NCI-H82 treated with DMSO at 0.1 percent for 48 hours (cell line): Measurements from ENCODE around the gene GRXCR2.
A peak's percentile ranks its signal among the peaks of the same experiment; 100 is the strongest.
"Not testable (repeated sequence)": the region's sequence is repeated elsewhere in the genome, so short reads cannot be mapped to it uniquely, and the experiment has no call there.

Experiments used
- DNase-seq: peaks from one replicate; lab custom pipeline; 2025; ENCODE audit not compliant: unreplicated experiment; lab: John Stamatoyannopoulos, UW

Gene GRXCR2

DNA sequence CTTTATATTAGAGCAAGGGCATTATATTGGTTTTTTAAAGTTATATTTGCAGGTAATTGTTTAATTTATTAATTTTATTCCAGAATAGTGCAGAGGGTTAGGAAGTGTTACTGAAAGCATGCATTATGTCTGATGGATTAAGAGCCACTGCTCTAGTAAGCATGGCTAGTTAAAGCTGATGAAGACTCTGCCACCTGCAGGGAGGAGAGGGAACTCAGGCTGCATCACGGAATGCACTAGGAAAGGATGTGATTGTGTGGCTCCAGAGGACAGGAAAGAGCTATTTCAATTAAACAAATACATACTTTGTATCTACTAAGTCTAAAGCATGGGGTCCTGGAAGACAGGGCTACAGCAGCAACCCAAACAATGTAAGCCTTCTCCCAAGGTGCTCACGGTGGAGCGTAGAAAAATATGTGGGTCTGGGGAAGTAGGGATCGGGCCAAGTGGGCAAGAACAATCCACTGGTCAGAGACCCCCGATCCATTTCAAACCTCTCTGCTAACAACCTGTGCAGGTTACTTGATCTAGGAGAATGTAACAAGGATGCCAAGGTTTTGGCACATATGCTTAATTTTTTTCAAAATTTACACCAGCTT, 15.3 kb upstream of the GRXCR2 start:
- peak; percentile 49 for DNase-seq

DNA sequence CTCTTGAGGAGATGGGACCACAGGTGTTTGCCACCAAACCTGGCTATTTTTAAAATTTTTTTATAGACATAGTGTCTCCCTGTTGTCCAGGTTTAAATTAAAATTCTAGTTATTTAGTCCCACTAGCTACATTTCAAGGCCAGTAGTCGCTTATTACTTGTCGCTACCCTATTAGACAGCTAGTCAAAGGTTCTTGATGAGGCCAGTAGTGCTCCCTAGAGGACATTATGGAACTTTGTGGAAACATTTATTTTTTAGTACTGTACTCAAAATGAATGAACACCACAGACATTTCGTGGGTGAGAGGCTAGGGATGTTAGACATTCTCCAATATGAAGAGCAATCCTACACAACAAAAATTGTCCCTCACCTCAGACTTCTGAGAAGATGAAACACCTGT, 14.4 kb upstream of the GRXCR2 start:
- DNase-seq, result no peak

- DNase-seq, result no peak
Measured at GRCh38 chr5:145874765-145875164, 2.0 kb upstream of the GRXCR2 start.

DNA sequence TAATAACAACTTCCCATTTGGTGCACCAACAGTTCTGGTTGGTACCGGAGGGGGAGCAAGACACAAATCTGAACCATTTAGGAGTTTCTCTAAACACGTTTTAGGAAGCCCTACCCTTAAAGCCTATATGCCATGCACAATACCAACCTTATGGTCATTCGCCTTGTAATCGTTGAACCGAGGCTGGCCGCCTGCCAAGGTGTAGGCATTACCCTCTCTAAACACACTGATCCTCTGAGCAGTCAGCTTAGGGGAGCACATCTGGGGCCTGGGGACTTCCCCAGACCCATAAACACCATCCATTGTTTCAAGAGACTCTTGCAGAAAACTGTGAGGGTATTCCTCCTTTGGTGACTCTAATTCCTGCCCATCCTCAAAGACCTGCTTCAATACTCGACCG, 328 bp downstream of the GRXCR2 start:
- peak; percentile 75 for DNase-seq

- no peak for DNase-seq
Measured at GRCh38 chr5:145869753-145870152, 3.1 kb downstream of the GRXCR2 start.

DNA sequence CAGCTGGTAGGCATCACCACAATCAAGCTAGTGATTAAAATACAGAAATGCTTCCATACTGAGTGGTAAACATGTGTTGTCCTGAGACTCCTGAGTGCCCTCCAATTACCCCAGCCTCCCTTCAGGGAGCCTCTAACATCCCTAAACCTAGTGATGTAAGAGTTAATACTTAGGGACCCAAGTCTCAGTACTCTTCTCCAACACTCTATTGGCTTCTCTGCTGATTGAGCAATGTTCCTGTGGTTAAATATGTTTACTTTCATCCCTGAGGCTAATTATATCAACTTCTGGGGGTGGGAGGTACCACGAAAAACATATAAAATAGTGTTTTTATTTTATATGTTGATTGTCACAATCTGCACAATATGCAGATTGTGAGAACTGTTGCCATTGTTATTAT, 5.0 kb downstream of the GRXCR2 start:
- no peak for DNase-seq

GRCh38 chr5:145864432-145864831, 8.4 kb downstream of the GRXCR2 start:
- not testable (repeated sequence) for DNase-seq

- DNase-seq, result no peak
Measured at GRCh38 chr5:145863003-145863402, 9.8 kb downstream of the GRXCR2 start.

DNA sequence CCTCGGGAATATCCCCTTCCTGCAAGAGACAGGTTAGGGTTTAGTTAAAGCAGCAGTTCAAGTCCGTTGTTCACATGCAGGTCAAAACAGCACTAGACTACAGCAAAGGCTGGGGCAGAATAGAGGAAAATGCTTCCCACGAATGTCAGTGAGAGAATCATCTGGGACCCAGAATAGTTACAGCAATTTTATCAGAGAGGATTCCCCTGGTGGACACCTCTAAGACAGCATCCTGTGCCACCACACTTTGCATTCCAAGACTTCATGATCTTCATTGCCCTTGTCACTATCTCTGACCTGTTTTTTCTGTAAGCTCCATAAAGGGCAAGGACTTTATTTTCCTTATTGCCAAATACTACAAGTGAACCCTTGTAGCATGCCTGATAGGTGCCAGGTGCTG, 12.9 kb downstream of the GRXCR2 start:
- peak; percentile 25 for DNase-seq

DNA sequence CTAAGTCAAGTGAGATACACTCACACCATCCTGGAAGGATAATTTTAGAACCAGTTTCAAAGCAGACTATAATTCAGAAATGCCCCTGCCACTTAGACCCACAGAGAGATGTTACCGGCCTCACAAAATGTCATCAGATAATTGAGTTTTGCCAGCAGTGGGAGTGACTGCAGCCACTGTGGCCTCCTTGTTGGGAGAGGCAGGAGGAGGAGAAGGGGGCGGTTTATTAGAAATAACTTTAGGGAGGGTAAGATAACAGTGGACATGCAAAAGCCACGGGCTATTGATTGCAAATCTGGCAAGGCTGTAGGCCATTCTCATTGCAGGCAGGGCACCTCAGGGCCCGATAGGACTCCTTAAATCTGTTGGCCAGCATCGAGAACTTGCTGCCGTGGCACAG, 13.4 kb downstream of the GRXCR2 start:
- DNase-seq, result no peak

GRCh38 chr5:145858959-145859358, 13.9 kb downstream of the GRXCR2 start:
- DNase-seq, result no peak

DNA sequence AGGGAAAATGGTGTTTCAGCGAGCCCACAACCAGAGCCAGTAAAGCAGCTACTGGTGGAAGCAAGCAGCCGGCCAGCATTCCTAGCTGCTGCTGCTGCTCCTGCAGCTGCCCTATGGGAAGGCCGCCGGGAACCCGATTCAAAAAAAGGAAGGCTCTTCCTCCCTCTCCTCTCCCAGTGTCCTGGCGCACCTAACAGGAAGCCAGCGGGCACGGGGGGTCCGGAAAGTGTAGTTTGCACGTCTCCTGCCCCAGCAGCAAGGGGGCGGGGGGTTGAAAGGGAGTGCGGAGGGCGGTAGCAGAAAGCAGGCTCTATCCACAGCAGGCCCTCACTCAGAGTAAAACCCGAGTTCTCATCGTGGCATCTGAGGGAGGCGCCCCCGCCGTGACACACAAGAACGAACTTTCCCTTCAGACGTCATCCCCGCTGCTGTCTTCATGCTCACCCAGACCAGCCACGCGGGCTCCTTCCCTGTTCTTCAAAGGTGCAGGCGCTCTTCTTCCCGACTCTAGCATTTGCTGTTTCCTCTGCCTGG, 16.5 kb downstream of the GRXCR2 start:
- DNase-seq, result no peak

DNA sequence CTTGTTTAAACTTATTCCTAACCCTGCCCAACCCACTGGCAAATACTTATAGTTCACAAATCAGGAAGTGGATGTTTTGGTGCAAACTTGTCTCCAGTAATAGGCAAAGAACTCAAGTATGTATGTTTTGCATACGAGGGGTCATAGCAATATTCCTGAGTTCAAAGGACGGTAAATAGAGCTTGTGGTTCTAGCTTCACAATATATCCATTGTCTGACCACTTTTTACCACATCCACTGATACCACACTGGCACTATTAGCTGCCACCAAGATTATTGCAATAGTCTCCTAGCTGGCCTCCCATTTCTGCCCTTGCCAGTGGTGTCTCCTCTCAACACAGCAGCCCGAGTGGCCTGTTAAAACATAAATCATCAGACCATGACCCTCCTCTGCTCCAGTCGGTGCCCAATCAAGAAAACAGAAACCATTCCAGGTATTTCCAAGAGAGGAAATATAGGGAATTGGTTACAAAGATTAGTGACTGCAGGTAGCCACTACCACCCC, 17.0 kb downstream of the GRXCR2 start:
- DNase-seq, result no peak

- DNase-seq, result no peak
Measured at GRCh38 chr5:145854651-145855258, 18.1 kb downstream of the GRXCR2 start.

DNA sequence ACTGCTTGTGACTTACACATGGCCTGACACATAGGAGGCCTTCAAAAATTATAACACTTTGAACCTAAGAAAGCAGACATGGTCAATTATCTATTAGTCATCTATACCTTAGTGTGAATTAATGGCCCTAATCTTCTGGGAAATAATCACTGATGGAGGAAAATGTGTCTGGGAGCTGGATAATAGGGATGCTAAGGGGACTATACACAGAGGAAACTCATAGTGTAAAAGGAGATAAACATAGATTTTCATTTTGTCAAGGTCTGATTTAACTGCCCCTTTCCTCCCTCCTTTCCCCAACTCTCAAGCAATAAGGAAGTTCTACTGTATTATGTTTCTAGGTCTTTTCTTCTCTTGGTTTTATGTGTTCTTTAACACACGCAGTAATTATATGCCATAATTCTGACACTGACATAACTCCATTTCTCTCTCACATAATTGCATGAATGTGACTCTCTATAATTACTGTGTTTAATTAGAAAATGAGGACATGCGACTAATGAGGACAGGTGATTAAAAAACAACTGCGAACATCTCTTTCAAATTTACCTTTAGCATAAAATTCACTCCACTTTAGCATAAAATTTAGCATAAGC, 18.9 kb downstream of the GRXCR2 start:
- no peak for DNase-seq

DNA sequence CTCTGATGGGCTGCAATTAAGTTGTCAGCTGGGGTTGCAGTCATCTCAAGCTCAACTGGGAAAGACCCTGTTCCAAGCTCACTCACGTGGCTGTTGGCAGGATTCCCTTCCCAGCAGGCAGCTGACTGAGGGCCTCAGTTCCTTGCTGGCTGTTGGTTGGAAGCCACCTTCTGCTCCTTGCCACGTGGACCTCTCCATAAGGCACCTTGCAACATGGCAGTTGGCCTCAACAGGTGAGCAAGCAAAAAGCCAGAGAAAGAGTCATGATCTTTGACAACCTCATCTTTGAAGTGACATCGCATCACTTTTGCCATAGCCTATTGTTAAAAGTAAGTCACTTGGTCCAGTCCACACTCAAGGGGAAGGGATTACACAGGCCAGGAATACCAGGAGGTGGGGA, 19.8 kb downstream of the GRXCR2 start:
- no peak for DNase-seq

DNA sequence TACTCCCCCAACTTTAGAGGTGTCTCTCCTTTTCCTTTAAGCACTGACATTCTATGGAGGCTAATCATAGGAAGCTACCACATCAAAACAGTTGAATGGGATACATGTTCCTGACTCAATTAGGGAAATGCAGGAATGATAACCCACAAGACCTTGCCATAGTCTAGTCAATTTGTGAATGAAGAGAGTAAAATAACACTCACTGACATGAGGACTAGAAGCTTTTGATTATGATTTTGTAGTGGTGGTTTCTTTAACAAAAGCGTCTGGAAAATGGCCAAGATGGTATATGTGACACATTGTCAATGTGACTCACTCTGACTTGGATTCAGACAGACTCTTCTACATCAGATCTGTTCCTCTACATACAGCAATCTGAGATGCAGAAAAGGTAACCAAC, 24.0 kb downstream of the GRXCR2 start:
- no peak for DNase-seq

DNA sequence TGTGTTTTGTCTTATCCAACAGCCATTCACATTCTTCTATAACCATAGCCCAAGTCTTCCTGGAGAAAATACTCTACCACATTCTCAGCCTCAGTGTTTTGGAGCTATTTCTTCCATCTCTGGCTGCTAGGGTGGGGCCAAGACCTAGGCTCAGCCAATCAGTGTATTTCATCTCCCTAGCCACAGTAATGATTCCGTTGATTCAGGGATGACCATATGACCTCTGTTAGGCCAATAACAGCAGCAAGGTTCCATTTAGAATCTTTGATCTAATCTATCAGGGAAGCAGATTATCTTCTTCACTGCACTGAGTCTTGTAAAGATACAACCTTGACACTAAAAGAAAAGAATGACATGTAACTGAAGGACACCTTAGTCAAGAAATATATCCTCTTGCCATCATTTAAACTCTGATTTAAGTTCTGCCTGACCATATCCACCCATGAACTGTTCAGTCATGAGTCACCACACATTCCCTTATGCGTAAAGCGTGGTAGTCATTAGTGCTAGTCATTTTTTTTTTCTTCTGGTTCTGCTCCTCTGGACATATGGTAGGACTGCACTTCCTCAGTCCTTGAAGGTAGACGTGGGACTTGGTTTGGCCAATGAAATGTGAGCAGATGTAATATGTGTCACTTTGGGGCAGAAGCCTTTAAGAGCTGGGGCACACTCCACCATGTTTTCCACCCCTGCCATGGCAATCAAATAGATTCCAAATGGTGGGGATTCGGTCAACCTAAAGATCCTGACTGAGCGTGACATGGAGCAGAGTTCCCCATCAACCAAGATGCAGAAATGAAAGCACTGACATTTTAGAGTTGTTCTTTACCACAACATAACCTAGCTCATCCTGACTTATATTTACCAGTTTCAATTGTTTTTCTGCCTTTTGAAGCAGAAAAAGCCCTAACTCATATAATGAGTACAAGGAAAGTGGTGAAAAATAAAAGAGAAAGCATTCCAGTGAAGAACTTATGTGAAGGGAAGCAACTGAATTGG, 25.0 kb downstream of the GRXCR2 start:
- no peak for DNase-seq

DNA sequence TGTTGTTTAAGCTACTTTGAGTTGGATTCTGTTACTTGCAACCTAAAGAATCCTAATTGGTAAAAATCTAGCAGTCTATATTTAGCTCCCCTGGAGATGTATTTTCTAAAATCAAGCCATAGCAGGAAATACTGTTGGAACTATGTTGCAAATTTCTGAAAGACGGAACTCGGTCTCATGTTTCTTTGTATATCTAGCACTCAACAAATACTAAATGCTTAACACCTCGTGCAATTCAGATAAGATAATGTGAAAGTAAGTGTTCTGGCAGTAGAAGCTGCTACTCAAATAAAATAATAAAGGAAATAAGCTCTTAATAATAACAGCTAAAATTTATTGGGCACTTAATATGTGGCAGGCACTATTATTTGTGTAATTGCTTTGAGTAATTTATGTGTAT, 26.7 kb downstream of the GRXCR2 start:
- DNase-seq, result no peak

DNA sequence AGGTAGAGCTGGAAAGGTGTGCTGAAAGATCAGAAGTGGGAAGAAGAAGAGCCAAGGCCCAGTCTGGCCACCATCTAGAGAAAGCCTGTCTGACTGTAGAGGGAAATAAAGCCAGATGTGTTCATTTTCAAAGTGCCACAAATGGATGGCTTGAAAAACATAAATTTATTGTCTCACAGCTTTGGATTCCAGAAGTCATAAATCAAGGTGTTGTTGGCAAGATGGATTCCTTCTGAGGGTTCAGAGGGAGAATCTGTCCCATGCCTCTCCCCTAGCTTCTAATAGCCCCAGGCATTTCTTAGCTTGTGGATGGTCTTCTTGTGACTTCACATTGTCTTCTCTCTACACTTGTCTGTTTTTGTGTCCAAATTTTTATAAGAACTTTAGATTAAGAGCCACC, 31.5 kb downstream of the GRXCR2 start:
- no peak for DNase-seq

- no peak for DNase-seq
Measured at GRCh38 chr5:145840458-145841132, 32.2 kb downstream of the GRXCR2 start.
